BE2C (cell line): ENCODE measurements around the gene RFFL.

Source experiments
- DNase-seq: peaks from one replicate; pipeline ENCODE4 v3.0.0-alpha.2; 2020
- H3K27me3 ChIP-seq: fragments of 250-450 bp; sonication (Bioruptor Pico); 2 replicates; pipeline ENCODE4 v1.5.1; 2020; ENCODE audit warnings: mild to moderate bottlenecking
- H3K36me3 ChIP-seq: fragments of 250-450 bp; sonication (Bioruptor Pico); 2 replicates; pipeline ENCODE4 v1.5.1; 2020; ENCODE audit warnings: mild to moderate bottlenecking
- H3K4me1 ChIP-seq: fragments of 250-450 bp; sonication (Bioruptor Pico); 2 replicates; pipeline ENCODE4 v1.5.1; 2020
- H3K4me3 ChIP-seq: 2 replicates; pipeline ENCODE4 v1.5.1; 2011; ENCODE audit warnings: low read depth, low read length
- H3K9me3 ChIP-seq: fragments of 250-450 bp; sonication (Bioruptor Pico); 2 replicates; pipeline ENCODE4 v1.5.1; 2020
- CTCF ChIP-seq: IDR thresholded peaks from 2 replicates; pipeline ENCODE4 v1.5.1; 2012; ENCODE audit warnings: mild to moderate bottlenecking, low read depth, low read length

Gene RFFL

GRCh38 chr17:35076874-35077273, 13.4 kb upstream of the RFFL start:
- no peaks in the 10 kb centered on the region for H3K36me3 ChIP-seq
- H3K9me3 ChIP-seq, result no peaks in the 10 kb centered on the region
- peaks cover 2% of the 10 kb centered on the region for H3K4me1 ChIP-seq
- no peak for TF ChIP-seq CTCF
- no peaks in the 10 kb centered on the region for H3K27me3 ChIP-seq
- no peak for DNase-seq
- no peak overlapping the region for H3K4me3 ChIP-seq

- TF ChIP-seq CTCF, result no peak
- no peak for DNase-seq
- Histone ChIP-seq H3K36me3 (no peaks in the 10 kb centered on the region), H3K4me1 (no peaks in the 10 kb centered on the region), H3K4me3 (no peak overlapping the region), H3K27me3 (no peaks in the 10 kb centered on the region), H3K9me3 (no peaks in the 10 kb centered on the region)
These were observed 11.5 kb upstream of the RFFL start for GRCh38 chr17:35074711-35075707.

GRCh38 chr17:35073991-35074627, 10.6 kb upstream of the RFFL start:
- H3K4me3 ChIP-seq, result no peak overlapping the region
- no peaks in the 10 kb centered on the region for H3K27me3 ChIP-seq
- no peaks in the 10 kb centered on the region for H3K9me3 ChIP-seq
- no peak for TF ChIP-seq CTCF
- DNase-seq, result no peak
- H3K4me1 ChIP-seq, result no peaks in the 10 kb centered on the region
- no peaks in the 10 kb centered on the region for H3K36me3 ChIP-seq

- no peak overlapping the region for H3K4me3 ChIP-seq
- H3K27me3 ChIP-seq, result no peaks in the 10 kb centered on the region
- no peak for TF ChIP-seq CTCF
- no peaks in the 10 kb centered on the region for H3K4me1 ChIP-seq
- no peaks in the 10 kb centered on the region for H3K36me3 ChIP-seq
- no peak for DNase-seq
- H3K9me3 ChIP-seq, result no peaks in the 10 kb centered on the region
These were observed 9.8 kb upstream of the RFFL start for GRCh38 chr17:35073183-35073790.

- no peaks in the 10 kb centered on the region for H3K27me3 ChIP-seq
- H3K9me3 ChIP-seq, result no peaks in the 10 kb centered on the region
- peaks cover under 1% of the 10 kb centered on the region for H3K4me1 ChIP-seq
- DNase-seq, result no peak
- no peaks in the 10 kb centered on the region for H3K36me3 ChIP-seq
- no peak overlapping the region for H3K4me3 ChIP-seq
- TF ChIP-seq CTCF, result no peak
These were observed 5.8 kb upstream of the RFFL start for GRCh38 chr17:35069311-35069710.
